GM10266 (cell line): ENCODE results near the gene RND1.
A peak's percentile ranks its signal among the peaks of the same experiment; 100 is the strongest.

Experiments used
- DNase-seq: peaks from one replicate; pipeline ENCODE4 v3.0.0; 2012; ENCODE audit errors: extremely low spot score
- CTCF ChIP-seq: IDR thresholded peaks from 2 replicates; pipeline ENCODE4 v1.5.1; 2012; ENCODE audit warnings: mild to moderate bottlenecking, low read depth; ENCODE audit not compliant: control insufficient read depth, insufficient read depth; ENCODE audit errors: missing control alignments

The RND1 gene

GRCh38 chr12:48899651-48900050, 34.0 kb upstream of the RND1 start:
- DNase-seq = no peak
- no peak for TF ChIP-seq CTCF

DNA sequence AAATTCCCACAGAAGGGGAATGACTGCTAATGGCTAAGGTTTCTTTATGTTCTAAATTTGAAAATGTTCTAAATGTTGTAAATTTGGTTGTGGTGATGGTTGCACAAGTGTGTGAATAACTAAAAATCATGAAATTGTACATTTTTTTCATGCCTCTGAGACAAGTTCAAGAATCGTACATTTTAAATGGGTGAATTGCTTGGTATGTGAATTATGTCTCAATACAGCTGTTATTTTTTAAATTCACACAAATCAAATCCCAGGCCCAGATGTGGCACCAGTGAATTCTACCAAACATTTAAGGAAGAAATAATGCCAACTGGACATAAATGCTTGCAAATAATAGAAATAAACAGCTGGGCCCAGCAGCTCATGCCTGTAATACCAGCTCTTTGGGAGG, 28.6 kb upstream of the RND1 start:
- DNase-seq = no peak
- TF ChIP-seq CTCF = no peak

GRCh38 chr12:48890657-48891418, 25.2 kb upstream of the RND1 start:
- peak; percentile 91 for TF ChIP-seq CTCF
- DNase-seq = peak; percentile 67

DNA sequence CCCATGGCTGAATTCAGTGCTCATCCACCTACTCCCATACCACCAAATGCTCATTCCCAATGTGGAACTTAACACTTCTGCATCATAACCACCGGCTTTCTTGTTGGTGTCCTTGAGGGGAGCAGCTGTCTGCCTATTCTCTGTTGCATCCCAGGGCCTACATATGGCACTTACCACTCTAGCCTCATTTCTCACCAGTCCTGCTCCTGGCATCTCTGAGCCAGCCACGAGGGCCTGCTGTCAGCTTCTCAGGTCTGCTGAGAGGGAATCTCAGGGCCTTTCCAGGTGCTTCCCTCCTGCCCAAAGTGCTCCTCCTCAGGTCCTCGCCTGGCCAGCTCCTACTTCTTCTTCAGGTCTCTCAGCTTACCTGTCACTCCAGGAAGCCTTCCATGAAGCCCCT, 24.0 kb upstream of the RND1 start:
- no peak for TF ChIP-seq CTCF
- DNase-seq = no peak

DNA sequence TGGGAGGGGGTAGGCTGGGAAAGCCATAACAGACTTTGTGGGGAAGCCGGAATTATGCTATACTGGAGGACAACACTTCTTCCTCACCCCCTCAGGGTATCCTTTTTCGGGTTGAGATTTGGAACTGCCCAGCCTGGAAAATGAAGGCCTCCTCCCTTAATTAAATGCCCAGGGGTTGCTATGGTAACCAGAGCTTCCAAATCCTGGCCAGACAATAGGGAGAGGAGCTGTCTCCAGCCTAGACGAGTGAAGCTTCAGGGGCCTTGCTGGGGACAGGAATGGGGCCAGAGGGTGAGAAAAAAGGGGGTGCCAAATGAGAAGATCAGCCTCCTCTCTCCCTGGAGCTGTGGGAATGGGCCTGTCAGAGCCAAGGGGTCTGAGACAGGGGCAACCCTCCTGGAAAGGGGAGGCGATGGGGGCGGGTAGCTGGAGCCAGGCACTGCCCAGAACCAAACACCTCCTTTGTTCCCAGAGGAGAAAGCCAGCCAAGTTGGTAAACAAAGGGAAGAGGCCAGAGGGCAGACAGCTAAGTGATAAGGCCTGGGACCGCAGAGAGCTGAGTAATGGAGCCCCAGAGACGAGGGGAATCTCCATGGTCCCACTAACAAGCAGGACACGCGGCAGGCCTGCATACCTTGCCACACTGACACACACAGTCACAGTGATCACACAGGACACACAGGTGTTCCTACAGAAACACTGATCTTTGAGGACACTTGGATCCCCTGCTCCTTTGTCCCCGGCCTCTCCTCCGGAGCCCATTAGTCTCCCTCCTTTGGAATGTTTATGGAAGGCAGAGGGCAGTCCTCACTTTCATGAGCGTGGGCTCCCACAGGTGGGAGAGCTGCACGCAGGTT, 17.9 kb upstream of the RND1 start:
- no peak for DNase-seq
- TF ChIP-seq CTCF = no peak

DNA sequence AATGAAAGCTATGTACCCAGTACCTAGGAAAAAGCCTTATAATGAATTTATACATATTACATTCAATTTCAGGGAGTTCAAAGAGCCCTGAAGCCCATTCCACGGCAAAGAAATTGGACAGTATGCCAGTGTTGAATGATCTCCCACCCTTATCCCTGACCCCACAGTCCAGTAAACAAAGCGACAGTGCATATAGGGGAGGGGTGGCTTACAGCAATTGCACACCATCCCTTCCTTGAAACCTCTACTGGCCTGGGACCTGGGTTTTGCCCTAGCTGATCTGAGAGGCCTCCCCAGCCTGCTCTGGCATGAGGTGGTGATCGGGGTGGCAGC, 17.3 kb upstream of the RND1 start:
- no peak for DNase-seq
- TF ChIP-seq CTCF = no peak

GRCh38 chr12:48882315-48882687, 16.6 kb upstream of the RND1 start:
- no peak for DNase-seq
- no peak for TF ChIP-seq CTCF
